Hematopoietic multipotent progenitor cell treated with erythropoietin and hydrocortisone succinate and interleukin-3 and kit ligand, for 6 days (in vitro differentiated cells): ENCODE measurements around the gene COX7B.
"Not testable (repeated sequence)": the region's sequence is repeated elsewhere in the genome, so short reads cannot be mapped to it uniquely, and the experiment has no call there.

Source experiments
- DNase-seq: peaks from one replicate; pipeline ENCODE4 v3.0.0-alpha.2; 2015

The COX7B gene, protein sequence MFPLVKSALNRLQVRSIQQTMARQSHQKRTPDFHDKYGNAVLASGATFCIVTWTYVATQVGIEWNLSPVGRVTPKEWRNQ

GRCh38 chrX:77899081-77899828 lies at the start of gene COX7B:
Gene COX7B, plus strand, starts transcription at chrX:77899468. Its CDS starts 86 bp downstream, at chrX:77899554.
- DNase-seq, result peak; percentile 98

DNA sequence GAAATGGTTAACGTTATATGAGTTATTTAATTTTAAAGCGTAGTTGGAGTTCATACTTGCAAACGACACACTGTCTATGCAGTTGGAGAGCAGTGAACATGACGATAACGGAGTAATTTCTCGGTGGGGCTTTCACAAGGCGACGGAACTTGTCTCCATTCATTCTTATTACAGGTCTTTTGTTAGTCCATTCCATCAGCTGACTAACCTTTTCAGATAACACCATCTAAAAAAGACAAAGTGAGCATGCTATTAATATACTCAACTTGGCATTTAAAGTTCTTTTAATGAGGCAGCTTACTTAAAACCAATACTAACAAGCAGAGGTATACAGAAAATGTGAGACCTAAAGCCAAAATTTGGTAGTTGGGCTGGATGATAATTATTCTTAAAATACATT lies 23.9 kb upstream of the COX7B start:
- no peak for DNase-seq

- not testable (repeated sequence) for DNase-seq
Observed at GRCh38 chrX:77881418-77881817, 17.9 kb upstream of the COX7B start.

GRCh38 chrX:77892887-77893286 lies 6.4 kb upstream of the COX7B start:
- no peak for DNase-seq

DNA sequence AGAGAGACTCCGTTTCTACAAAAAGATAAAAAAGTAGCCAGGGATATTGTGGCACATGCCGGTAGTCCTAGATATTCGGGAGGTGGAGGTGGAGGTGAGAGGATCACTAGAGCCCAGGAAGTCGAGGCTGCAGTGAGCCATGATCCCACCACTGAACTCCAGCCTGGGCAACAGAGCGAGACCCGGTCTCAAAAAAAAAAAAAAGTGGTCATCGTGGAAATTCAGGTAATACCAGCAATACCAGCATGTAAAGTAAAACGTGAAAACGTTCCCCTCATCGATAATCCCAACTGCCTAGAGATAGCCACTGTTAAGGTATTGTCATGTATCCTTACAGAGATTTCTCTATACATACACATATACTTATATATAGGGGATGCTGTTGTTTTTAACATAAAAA lies 5.6 kb upstream of the COX7B start:
- DNase-seq, result no peak

- peak; percentile 97 for DNase-seq
Observed at GRCh38 chrX:77894921-77895886, 4.1 kb upstream of the COX7B start, which contains the start of gene MAGT1. Gene MAGT1, minus strand, starts transcription at chrX:77895435. Its CDS starts 25 bp downstream, at chrX:77895410.

DNA sequence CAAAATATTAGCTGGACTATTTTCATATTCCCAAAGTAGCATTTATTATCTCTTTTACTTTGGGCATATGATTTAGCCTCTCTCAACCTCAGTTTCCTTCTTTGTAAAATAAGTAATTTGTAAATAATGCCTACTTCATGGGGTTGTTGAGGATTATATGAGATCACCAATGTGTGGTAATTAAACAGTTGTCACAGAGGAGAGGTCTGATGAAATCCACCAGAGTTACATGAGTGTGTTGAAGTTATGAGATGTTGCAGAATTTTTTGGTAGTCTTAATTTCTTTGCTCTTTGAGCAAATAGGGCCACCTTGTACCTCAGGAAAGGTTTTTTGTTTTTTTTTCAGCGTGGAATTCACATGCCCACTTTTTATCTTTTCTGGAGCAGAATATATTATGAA lies 1.4 kb downstream of the COX7B start:
- DNase-seq, result peak; percentile 44

- no peak for DNase-seq
Observed at GRCh38 chrX:77901506-77901905, 2.2 kb downstream of the COX7B start.

DNA sequence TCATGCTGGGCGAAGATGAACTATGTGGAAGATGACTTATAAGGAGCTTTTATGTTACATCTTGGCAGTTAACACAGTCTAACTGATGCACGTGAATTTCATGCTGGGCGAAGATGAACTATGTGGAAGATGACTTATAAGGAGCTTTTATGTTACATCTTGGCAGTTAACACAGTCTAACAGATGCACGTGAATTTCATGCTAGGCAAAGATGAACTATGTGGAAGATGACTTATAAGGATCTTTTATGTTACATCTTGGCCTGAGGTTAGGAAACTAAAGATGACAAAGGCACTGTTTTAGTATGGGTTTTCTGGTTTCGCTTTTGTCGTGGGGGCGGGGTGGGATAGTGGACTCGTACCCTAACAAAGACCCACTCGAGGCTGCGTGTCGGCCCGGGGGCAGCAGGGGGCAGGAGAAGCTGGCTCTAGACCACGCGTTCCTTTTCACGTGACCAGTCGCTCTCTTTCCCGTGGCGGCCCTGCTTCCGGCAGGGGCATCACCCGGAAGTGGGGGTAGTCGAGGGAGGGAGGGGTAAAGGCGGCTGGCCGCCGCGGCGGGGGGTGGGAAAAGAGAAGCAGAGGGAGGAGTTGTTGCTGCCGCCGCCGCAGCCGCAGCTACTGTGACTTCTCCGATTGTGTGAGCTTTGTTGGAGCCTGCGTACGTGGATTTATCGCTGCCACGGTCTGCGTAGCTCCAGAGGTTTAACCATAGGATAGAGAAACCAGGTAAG lies 11.0 kb downstream of the COX7B start, which contains the start of gene ATP7A:
ATP7A (plus strand) TSS at position 586 of the 733 bp plus-strand sequence. CDS start 60,949 bp downstream, outside the sequence.
- DNase-seq, result peak; percentile 93

- DNase-seq, result no peak
Observed at GRCh38 chrX:77917294-77917933, 18.1 kb downstream of the COX7B start.

DNA sequence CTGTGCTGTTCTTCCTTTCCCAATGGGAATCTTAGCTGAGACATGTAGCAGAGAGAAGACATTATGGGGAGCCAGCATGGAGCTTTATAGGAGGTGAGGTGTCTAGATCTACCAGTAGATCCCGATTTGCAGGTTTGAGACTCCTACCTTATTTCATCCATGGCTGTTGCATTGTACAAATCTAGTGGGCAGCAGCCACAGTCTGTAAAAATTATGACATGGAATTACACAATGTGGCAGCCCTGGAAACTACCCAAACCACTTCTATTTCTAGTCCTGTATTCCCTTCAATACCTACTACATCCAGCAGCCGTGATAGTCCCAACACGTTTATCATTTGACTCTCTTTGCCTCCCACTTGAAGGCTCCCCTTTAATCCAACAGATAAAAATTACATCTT lies 19.3 kb downstream of the COX7B start:
- DNase-seq, result no peak

- DNase-seq, result not testable (repeated sequence)
Observed at GRCh38 chrX:77919370-77919769, 20.1 kb downstream of the COX7B start.

DNA sequence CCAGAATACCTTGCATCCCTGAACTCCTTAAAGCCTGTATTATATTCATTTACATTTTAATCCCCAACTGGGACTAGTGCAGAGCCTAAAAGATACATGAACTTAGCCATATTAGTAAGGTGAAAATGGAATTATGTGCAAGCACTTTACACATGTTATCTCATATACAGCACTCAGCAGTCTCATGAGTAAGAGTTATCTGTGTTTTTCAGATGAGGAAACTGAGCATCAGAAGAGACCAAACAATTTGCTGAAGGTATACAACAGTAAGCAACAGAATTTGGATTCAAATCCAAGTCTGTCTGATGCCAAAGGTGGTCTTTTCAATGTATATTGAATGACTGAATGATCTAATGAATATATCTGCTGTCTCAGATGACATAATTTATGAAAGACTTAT lies 23.5 kb downstream of the COX7B start:
- DNase-seq, result peak; percentile 70

DNA sequence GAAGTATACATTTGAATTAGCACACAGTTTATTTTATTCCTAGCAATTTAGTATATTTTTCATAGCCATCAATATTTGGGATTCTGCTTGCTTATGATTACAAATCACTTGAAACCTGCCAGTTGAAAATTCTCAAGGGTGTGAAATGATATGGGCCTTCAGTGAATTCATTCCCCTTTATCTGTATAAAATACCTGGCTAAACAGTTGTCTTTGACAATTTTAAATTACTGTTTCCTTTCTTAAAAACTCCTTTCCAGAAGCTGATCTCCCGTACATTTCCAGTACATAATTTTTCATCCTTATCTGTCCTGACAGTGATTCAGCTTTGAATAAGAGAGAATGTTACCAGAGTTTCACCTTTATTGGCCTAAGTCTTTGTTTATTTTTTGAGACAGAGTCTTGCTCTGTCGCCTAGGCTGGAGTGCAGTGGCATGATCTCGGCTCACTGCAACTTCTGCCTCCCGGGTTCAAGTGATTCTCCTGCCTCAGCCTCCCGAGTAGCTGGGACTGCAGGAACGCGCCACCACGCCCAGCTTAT lies 25.1 kb downstream of the COX7B start:
- no peak for DNase-seq

GRCh38 chrX:77925764-77926163 lies 26.5 kb downstream of the COX7B start:
- no peak for DNase-seq

GRCh38 chrX:77930581-77930980 lies 31.3 kb downstream of the COX7B start:
- DNase-seq, result no peak

GRCh38 chrX:77935886-77936285 lies 36.6 kb downstream of the COX7B start:
- DNase-seq, result no peak

- DNase-seq, result no peak
Observed at GRCh38 chrX:77936299-77936698, 37.0 kb downstream of the COX7B start.

DNA sequence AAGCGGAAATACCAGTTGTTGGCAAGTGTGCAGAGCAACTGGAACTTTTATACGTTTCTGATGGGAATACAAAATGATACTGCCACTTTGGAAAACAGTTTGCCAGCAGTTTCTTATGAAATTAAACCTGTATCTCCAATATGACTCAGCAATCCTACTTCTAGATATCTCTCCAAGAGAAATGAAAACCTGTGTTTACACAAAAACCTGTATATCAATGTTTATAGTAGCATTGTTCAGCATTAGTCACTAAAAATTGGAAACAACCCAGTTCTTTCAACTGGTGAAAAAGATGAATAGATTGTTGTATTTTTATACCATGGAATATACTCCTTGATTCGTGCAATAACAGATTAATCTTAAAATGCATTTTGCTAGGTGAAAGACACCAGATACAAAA lies 38.0 kb downstream of the COX7B start:
- DNase-seq, result no peak

- peak; percentile 82 for DNase-seq
Observed at GRCh38 chrX:77938083-77938680, 38.9 kb downstream of the COX7B start.

- not testable (repeated sequence) for DNase-seq
Observed at GRCh38 chrX:77945031-77945430, 45.8 kb downstream of the COX7B start.
